GM23338 (cell line): ENCODE measurements around the gene GPR153. TPM values are rescaled to one million over a fixed set of nuclear protein-coding genes. Genes with fewer than 3 reads are reported as not detected.

Experiments
- ATAC-seq: fragments of 200-7000 bp; cut with Tn5 transposase; 3 replicates; pipeline ENCODE4 v1.9.1; 2020
- DNase-seq: peaks from one replicate; pipeline ENCODE4 v3.0.0-alpha.2; 2015; ENCODE audit warnings: low spot score
- H2AFZ ChIP-seq: fragments of 200-600 bp; sonication (generic); 2 replicates; pipeline ENCODE4 v1.8.0; 2016; ENCODE audit warnings: antibody characterized with exemption, mild to moderate bottlenecking, moderate library complexity
- H3F3A ChIP-seq: fragments of 200-600 bp; sonication (generic); replicated peaks from 2 replicates; pipeline ENCODE4 v1.8.0; 2017; ENCODE audit warnings: antibody characterized with exemption, mixed run types, low read depth
- H3K27ac ChIP-seq: fragments of 200-600 bp; sonication (generic); 2 replicates; pipeline ENCODE4 v1.6.1; 2016; ENCODE audit warnings: low read depth
- H3K27me3 ChIP-seq: fragments of 200-600 bp; sonication (generic); 2 replicates; pipeline ENCODE4 v1.8.0; 2016; ENCODE audit warnings: mild to moderate bottlenecking, mixed run types, moderate library complexity; ENCODE audit not compliant: insufficient read depth
- H3K36me3 ChIP-seq: fragments of 200-600 bp; sonication (generic); 2 replicates; pipeline ENCODE4 v1.8.0; 2016; ENCODE audit warnings: mild to moderate bottlenecking; ENCODE audit not compliant: insufficient read depth
- H3K4me1 ChIP-seq: fragments of 200-600 bp; sonication (generic); 2 replicates; pipeline ENCODE4 v1.8.0; 2016; ENCODE audit warnings: mild to moderate bottlenecking, moderate library complexity; ENCODE audit not compliant: insufficient read depth
- H3K4me2 ChIP-seq: fragments of 200-600 bp; sonication (generic); 2 replicates; pipeline ENCODE4 v1.7.1; 2017; ENCODE audit warnings: mixed run types
- H3K4me3 ChIP-seq: fragments of 200-600 bp; sonication (generic); 2 replicates; pipeline ENCODE4 v1.6.1; 2016; ENCODE audit warnings: mixed run types
- H3K79me2 ChIP-seq: fragments of 200-600 bp; sonication (generic); replicated peaks from 2 replicates; pipeline ENCODE4 v1.8.0; 2017; ENCODE audit warnings: mild to moderate bottlenecking; ENCODE audit not compliant: insufficient read depth
- H3K9me2 ChIP-seq: fragments of 200-600 bp; sonication (generic); 2 replicates; pipeline ENCODE4 v1.8.0; 2017; ENCODE audit not compliant: insufficient read depth
- H4K20me1 ChIP-seq: fragments of 200-600 bp; sonication (generic); replicated peaks from 2 replicates; pipeline ENCODE4 v1.8.0; 2017; ENCODE audit warnings: mild to moderate bottlenecking; ENCODE audit not compliant: insufficient read depth
- H3K27ac Mint-ChIP-seq: 2 replicates; pipeline ENCODE4 v1.8.0; 2020; ENCODE audit warnings: inconsistent platforms, mild to moderate bottlenecking, moderate library complexity, mixed read lengths
- H3K27me3 Mint-ChIP-seq: 3 replicates; pipeline ENCODE4 v1.8.0; 2022; ENCODE audit warnings: low read depth, mild to moderate bottlenecking, moderate library complexity, mixed read lengths, inconsistent platforms; ENCODE audit not compliant: insufficient read depth, poor library complexity
- H3K36me3 Mint-ChIP-seq: 3 replicates; pipeline ENCODE4 v1.8.0; 2021; ENCODE audit warnings: low read depth, mild to moderate bottlenecking, inconsistent platforms, moderate library complexity, mixed read lengths
- H3K4me1 Mint-ChIP-seq: 3 replicates; pipeline ENCODE4 v1.8.0; 2020; ENCODE audit warnings: mild to moderate bottlenecking, inconsistent platforms, mixed read lengths
- H3K4me3 Mint-ChIP-seq: 3 replicates; pipeline ENCODE4 v1.8.0; 2021; ENCODE audit warnings: moderate library complexity, mild to moderate bottlenecking, inconsistent platforms, mixed read lengths
- H3K9me3 Mint-ChIP-seq: 3 replicates; pipeline ENCODE4 v1.8.0; 2020; ENCODE audit warnings: moderate library complexity, mild to moderate bottlenecking, inconsistent platforms, mixed read lengths
- CREB1 ChIP-seq: fragments of 250-450 bp; sonication (Bioruptor Pico); IDR thresholded peaks from 2 replicates; pipeline ENCODE4 v1.5.0; 2020; ENCODE audit warnings: low read depth, mild to moderate bottlenecking, moderate library complexity
- CTCF ChIP-seq, 2 experiments: fragments of 200-600 bp in 1 of 2; sonication (generic) in 1 of 2; conservative IDR thresholded peaks; 2 replicates each; pipeline versions ENCODE4 v1.5.1 to v1.6.1; 2016 to 2017; ENCODE audit warnings: antibody characterized with exemption in 2 of 2, low read depth in 2 of 2, mild to moderate bottlenecking in 2 of 2, moderate library complexity in 1 of 2
- ETS1 ChIP-seq: IDR thresholded peaks from 2 replicates; pipeline ENCODE4 v1.6.1; 2016; ENCODE audit warnings: antibody characterized with exemption
- EZH2 ChIP-seq: fragments of 200-600 bp; sonication (generic); IDR thresholded peaks from one replicate; pipeline ENCODE4 v1.8.0; 2017; ENCODE audit warnings: antibody characterized with exemption, mild to moderate bottlenecking, low read depth; ENCODE audit not compliant: unreplicated experiment
- EZH2phosphoT487 ChIP-seq: fragments of 200-600 bp; sonication (generic); IDR thresholded peaks from one replicate; pipeline ENCODE4 v1.8.1; 2018; ENCODE audit warnings: antibody characterized with exemption; ENCODE audit not compliant: unreplicated experiment
- JUNB ChIP-seq: IDR thresholded peaks from one replicate; pipeline ENCODE4 v1.6.1; 2016; ENCODE audit warnings: antibody characterized with exemption; ENCODE audit not compliant: unreplicated experiment
- NANOG ChIP-seq: IDR thresholded peaks from 2 replicates; pipeline ENCODE4 v1.6.1; 2016; ENCODE audit warnings: antibody characterized with exemption, borderline replicate concordance
- POLR2AphosphoS5 ChIP-seq: IDR thresholded peaks from 2 replicates; pipeline ENCODE4 v1.6.1; 2016; ENCODE audit warnings: antibody characterized with exemption, low read depth
- REST ChIP-seq: IDR thresholded peaks from one replicate; pipeline ENCODE4 v1.6.1; 2018; ENCODE audit warnings: antibody characterized with exemption; ENCODE audit not compliant: unreplicated experiment
- STAT1 ChIP-seq: IDR thresholded peaks from one replicate; pipeline ENCODE4 v1.6.1; 2016; ENCODE audit warnings: antibody characterized with exemption; ENCODE audit not compliant: unreplicated experiment
- ZNF114 ChIP-seq: fragments of 250-450 bp; sonication (Bioruptor Pico); IDR thresholded peaks from 2 replicates; pipeline ENCODE4 v1.5.0; 2020; ENCODE audit warnings: mild to moderate bottlenecking, moderate library complexity
- ZNF331 ChIP-seq: fragments of 250-450 bp; sonication (Bioruptor Pico); IDR thresholded peaks from 2 replicates; pipeline ENCODE4 v1.5.0; 2020; ENCODE audit warnings: low read depth, mild to moderate bottlenecking, moderate library complexity
- ZNF462 ChIP-seq: fragments of 250-450 bp; sonication (Bioruptor Pico); IDR thresholded peaks from 2 replicates; pipeline ENCODE4 v1.5.0; 2020; ENCODE audit warnings: mild to moderate bottlenecking, moderate library complexity
- polyA plus RNA-seq: library from polyadenylated mRNA; unstranded; fragments of >200 nt; fragmentation: Nextera tagmentation; extraction: Ambion mirVana; gene quantifications from 2 replicates; pipeline ENCODE4 v1.2.1, GENCODE V29; 2016
- total RNA-seq: library from RNA; depleted of rRNA; stranded (reverse); fragments of >200 nt; shearing (Covaris generic); gene quantifications from 2 replicates; pipeline ENCODE4 v1.2.3, GENCODE V29; 2014

Gene GPR153
- total and polyA plus RNA-seq, 2 experiments from 2014 or later, result 1.3 to 9.0 TPM

- H3K9me2 ChIP-seq, result no peaks in the 10 kb centered on the region
- Mint-ChIP-seq H3K27ac (no peak overlapping the region), H3K27me3 (peaks cover 6% of the 10 kb centered on the region), H3K9me3 (no peaks in the 10 kb centered on the region), H3K4me1 (peaks cover under 1% of the 10 kb centered on the region), H3K4me3 (no peak overlapping the region), H3K36me3 (peaks cover under 1% of the 10 kb centered on the region; the same call in 1 of the 3 replicates)
- H3K27ac ChIP-seq, result no peak overlapping the region; the same call in 1 of the 2 replicates
- no peaks in the 10 kb centered on the region for H3K36me3 ChIP-seq
- H3F3A ChIP-seq, result no peaks in the 10 kb centered on the region
- no peak overlapping the region for H3K4me2 ChIP-seq
- no peaks in the 10 kb centered on the region for H3K4me1 ChIP-seq
- no peak overlapping the region for H3K4me3 ChIP-seq
- H3K27me3 ChIP-seq, result no peaks in the 10 kb centered on the region
- H3K79me2 ChIP-seq, result no peaks in the 10 kb centered on the region
- DNase-seq (no peak), ATAC-seq (no peak)
- TF ChIP-seq EZH2phosphoT487 (no peak), ZNF331 (CRISPR knock-in tag) (no peak), REST (no peak), STAT1 (no peak), CTCF (conservative IDR thresholded peaks at IDR 0.05; ENCODE audit: low read depth in 2 of 2) (no peak), ZNF114 (CRISPR knock-in tag) (no peak), EZH2 (no peak), NANOG (no peak), JUNB (no peak), CREB1 (CRISPR knock-in tag) (no peak), ZNF462 (CRISPR knock-in tag) (no peak), POLR2AphosphoS5 (no peak), ETS1 (no peak)
- no peaks in the 10 kb centered on the region for H4K20me1 ChIP-seq
- no peak overlapping the region for H2AFZ ChIP-seq
These were observed 21.8 kb upstream of the GPR153 start for GRCh38 chr1:6282577-6283270.
